Tibial nerve (tissue), 3 donors: ENCODE data around the gene ITGA5.

ENCODE experiments used
- CTCF ChIP-seq, 5 experiments: fragments of 200-600 bp in 3 of 5; fragments of 450-650 bp in 2 of 5; sonication (generic) in 3 of 5; IDR thresholded peaks; one replicate each; pipeline ENCODE4 v1.5.1; 2016 to 2019; ENCODE audit warnings: antibody characterized with exemption in 5 of 5, mild to moderate bottlenecking in 3 of 5, moderate library complexity in 2 of 5
- POLR2A ChIP-seq, 2 donors: fragments of 450-650 bp; IDR thresholded peaks; one replicate each; pipeline ENCODE4 v1.6.1; 2017; ENCODE audit warnings: antibody characterized with exemption in 2 of 2, mild to moderate bottlenecking in 2 of 2, moderate library complexity in 2 of 2

- TF ChIP-seq CTCF (IDR thresholded peaks at IDR 0.05) (no peak), POLR2A (IDR thresholded peaks at IDR 0.05) (no peak)
Measured at GRCh38 chr12:54359762-54360351, 59.2 kb downstream of the ITGA5 start.
